NB4 (cell line): ENCODE results near the gene EPHB1.

ENCODE experiments used
- MYC ChIP-seq: IDR thresholded peaks from 2 replicates; pipeline ENCODE4 v1.6.1; 2011; ENCODE audit warnings: low read depth, low read length
- POLR2A ChIP-seq: IDR thresholded peaks from 2 replicates; pipeline ENCODE4 v1.6.1; 2011; ENCODE audit warnings: mild to moderate bottlenecking; ENCODE audit not compliant: insufficient read length; ENCODE audit errors: extremely low read depth
- TF ChIP-seq, protein P1 (sequence below): IDR thresholded peaks from one replicate; pipeline ENCODE4 v1.5.1; 2012; ENCODE audit warnings: low read depth, low read length
- TF ChIP-seq, protein P2 (sequence below): IDR thresholded peaks from 2 replicates; pipeline ENCODE4 v1.6.1; 2011; ENCODE audit warnings: low read depth, low read length

DNA sequence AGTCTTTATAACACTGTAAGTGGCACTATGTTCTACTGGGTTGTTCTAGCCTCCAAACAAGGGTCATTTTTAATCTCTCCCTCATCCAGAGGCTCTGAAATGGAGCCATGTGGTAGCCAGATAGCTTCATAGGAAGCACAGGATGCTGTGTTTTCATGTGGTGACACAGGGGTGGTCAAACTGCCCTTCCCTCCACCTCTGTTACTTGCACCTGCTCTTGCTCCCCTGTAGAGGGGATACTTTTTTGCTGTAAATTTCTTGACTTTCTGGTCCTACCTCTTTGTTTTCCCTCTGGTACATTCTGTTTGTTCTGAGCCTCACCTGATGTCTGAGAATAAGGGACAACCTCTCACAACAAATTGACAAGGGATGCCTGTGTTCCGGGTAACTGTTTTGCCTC, 76.8 kb downstream of the EPHB1 start:
- TF ChIP-seq, protein P1, sequence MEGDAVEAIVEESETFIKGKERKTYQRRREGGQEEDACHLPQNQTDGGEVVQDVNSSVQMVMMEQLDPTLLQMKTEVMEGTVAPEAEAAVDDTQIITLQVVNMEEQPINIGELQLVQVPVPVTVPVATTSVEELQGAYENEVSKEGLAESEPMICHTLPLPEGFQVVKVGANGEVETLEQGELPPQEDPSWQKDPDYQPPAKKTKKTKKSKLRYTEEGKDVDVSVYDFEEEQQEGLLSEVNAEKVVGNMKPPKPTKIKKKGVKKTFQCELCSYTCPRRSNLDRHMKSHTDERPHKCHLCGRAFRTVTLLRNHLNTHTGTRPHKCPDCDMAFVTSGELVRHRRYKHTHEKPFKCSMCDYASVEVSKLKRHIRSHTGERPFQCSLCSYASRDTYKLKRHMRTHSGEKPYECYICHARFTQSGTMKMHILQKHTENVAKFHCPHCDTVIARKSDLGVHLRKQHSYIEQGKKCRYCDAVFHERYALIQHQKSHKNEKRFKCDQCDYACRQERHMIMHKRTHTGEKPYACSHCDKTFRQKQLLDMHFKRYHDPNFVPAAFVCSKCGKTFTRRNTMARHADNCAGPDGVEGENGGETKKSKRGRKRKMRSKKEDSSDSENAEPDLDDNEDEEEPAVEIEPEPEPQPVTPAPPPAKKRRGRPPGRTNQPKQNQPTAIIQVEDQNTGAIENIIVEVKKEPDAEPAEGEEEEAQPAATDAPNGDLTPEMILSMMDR, result no peak
- TF ChIP-seq, protein P2, sequence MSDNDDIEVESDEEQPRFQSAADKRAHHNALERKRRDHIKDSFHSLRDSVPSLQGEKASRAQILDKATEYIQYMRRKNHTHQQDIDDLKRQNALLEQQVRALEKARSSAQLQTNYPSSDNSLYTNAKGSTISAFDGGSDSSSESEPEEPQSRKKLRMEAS, result no peak
- TF ChIP-seq POLR2A (no peak), MYC (no peak)
